DMS79 (cell line): ENCODE data around the gene FBXO39.
"Not testable (repeated sequence)": the region's sequence is repeated elsewhere in the genome, so short reads cannot be mapped to it uniquely, and the experiment has no call there.

Experiments used
- DNase-seq: peaks from one replicate; lab custom pipeline; 2025; lab: John Stamatoyannopoulos, UW

Gene FBXO39

DNA sequence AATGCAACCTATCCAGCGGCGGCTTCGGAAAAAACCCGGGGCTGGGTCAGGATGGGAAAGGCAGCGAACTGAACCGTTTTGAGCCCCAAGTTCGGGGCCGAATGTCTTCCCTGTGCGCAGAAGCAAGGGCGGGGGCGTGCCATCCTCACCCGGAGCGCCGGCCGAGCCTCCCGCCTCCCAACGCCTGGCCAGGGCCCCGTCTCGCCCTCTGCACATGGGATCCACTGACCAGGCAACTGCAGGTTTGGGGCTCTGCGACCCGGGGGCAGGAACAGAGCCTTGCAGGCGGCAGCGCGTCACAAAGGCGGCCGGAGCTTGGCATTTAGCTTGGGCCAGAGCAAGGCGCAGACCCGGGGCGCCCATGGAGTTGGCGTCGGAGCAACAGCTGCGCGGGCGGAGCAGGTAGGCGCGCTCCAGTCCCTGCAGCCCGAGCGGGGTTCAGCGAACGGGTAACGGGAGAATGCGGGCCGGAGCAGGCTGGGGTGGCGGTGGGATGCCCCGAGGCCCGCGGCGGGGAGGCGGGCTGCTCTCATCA, at the start of gene FBXO39:
FBXO39 (plus strand) TSS at position 345 of the 535 bp plus-strand sequence. CDS start 3,654 bp downstream, outside the sequence.
- no peak for DNase-seq

DNA sequence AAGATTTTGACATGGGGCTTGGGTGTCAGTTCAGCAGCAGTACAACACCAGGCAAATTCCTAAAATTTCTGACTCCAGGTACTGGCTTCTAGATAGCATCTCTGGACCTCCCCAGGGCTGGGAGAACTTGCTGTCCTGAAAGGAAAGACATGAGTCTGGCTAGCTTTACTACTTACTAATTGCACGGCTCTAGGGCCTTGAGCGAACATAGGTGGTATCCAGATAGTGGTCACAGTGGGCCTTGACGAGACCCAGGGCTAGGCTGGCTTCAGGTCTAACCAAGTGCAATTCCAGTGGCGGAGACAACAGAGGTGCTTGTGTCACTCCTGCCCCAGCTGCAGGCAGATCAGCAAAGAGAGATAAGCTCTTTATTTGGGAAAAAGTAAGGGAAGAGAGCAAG, 46.5 kb upstream of the FBXO39 start:
- no peak for DNase-seq

DNA sequence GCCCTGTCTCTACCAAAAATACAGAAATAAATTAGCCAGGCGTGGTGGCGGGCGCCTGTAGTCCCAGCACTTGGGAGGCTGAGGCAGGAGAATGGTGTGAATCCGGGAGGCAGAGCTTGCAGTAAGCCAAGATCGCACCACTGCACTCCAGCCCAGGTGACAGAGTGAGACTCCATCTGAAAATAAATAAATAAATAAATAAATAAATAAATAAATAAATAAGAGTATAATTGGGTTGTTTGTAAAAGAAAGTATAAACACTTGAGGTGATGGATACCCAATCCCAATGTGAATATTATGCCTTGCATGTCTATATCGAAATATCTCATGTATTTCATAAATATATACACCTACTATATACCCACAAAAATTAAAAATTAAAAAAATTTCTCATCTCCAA, 29.4 kb upstream of the FBXO39 start:
- DNase-seq: not testable (repeated sequence)

DNA sequence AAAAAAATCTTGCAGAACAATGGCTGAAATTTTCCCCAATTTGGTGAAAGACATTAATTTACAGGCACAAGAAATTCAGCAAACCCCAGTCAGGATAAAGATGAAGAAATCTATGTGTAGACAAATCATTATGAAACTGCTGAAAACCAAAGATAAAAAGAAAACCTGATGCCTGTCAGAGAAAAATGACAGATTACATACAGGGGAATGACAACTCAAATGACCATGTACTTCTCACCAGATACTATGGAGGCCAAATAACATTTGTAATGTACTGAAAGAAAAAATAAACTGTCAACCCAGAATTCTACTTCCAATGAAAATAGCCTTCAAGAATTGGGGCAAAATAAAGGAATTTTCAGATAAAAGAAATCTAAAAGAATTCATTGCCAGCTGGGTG, 27.4 kb upstream of the FBXO39 start:
- DNase-seq: no peak

DNA sequence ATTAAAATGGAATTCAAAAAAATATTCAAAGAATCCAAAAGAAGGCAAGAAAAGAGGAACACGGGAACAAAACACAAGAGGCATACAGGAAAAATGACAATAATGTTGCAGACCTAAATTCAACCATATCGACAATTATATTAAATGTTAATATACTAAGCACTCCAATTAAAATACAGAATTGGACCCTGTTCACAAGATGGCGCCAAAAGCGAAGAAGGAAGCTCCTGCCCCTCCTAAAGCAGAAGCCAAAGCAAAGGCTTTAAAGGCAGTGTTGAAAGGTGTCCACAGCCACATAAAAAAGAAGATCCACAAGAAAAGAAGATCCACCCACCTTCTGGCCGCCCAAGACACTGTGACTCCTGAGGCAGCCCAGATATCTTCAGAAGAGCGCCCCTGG, 26.5 kb upstream of the FBXO39 start:
- no peak for DNase-seq

DNA sequence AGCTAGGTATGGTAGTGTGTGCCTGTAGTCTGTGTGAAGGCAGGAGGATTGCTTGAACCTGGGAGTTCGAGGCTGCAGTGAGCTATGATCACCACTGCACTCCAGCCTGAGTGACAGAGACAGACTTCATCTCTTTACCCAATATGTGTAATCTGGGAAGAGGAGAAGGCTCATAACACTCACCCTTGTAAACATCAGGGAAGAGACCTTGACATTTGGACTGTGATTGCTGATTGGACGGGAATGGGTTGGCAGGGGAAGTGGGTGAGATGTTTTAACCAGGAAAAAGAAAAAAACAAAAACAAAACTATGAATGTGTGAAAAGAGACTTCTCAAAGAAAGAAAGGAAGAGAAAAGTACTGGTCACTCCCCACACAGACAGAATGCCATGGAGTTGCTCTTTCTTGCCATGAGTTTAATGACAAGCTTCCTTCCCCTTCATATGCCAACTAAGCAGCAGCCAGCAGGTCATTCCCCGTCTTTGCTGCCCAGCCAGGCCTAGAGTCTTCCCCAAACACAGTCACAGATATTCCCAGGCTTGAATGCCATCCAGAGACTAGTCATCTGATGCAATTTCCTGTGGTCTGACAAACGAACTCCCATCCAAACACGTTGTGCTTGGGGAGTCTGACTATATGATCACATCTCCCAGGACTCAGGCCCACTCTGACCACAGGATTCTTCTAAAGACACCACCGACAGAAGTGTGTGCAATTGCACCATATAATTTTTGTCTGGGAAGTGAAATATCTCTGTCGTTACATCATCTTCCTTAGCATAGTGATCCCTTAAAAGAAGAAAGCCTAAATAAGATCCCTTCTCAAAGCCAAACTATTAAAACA, 23.7 kb upstream of the FBXO39 start:
- DNase-seq: no peak

DNA sequence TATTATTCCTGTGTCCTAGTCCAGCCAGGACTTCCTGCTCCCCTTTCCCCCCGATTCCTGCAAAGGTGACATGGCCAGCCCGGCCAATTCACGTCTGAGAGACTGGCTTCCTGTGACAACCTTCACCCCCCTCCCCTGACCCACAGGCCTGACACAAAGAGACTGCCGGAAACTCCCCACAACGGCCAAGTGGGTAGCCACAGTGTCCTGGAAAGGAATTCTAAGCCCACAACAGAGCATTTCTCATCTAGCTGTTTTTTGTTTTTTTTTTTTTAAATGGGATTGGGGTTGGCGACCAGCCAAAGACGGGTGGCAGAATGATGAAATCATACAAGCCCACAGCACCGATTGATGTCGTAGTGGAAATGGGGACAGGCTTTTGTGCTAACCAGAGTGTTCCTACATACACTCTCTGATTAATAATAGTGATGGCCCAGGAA, 23.0 kb upstream of the FBXO39 start:
- no peak for DNase-seq

DNA sequence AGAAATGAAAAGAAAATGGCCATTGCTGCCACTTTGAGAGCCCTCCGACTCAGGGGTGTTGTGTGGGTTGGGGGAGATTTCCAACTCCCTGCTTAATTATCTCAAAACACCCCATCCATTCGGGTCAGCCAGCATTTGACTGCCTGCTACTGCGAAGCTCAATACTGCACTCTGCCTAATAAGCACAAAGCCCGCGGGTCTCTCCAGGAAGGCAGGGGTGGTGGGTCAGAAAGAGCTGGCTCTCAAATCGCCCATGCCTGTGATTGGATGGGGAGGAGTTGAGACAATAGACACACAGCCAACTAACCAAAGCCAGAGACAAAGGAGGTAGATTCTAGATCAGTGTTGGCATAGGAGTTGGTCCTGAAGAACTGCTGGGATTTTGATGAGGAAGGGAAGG, 22.5 kb upstream of the FBXO39 start:
- no peak for DNase-seq

DNA sequence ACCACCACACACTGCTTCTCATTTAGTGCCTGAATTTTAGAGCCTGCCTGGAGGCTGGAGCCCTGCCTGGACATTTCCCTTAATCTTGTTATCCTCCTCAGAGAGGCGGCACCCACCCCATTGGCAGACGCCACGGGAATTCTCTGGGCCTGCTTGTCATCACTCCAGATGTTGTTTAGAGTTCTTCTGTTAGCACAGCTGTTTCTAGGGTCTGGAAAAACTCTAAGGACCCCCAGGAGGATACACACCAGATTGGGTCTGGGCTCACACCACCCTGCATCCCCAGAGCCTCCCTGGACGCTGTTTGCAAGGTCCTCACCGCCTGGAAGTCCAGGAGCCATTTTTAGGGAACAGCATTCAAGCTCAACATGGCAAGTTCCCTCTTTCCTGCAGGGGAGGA, 20.7 kb upstream of the FBXO39 start:
- no peak for DNase-seq

DNA sequence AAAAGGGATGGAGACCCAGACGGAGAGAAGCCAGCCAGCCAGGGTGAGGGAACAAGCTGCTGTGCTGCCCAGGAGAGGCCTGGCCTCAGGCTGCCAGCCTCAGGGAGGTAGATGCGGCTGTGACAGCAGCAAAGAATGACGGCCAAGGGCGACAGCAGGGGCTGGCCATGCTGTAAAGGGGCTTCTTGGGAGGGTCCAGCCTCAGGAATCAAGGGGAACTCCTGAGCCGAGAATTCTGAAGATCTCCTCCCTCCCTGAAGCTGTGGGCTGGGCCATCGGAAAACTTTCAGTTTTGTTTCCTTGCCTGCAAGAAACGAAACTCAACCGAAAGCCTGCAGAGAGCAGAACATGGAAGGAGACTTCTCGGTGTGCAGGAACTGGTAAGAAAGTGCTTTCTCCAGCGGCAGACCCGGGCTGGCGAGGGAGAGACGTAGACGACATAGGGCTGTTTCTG, 20.3 kb upstream of the FBXO39 start, which contains the start of gene XAF1:
XAF1 (plus strand) TSS at position 316 of the 454 bp plus-strand sequence; CDS start at position 349, 33 bp downstream.
- DNase-seq: no peak

DNA sequence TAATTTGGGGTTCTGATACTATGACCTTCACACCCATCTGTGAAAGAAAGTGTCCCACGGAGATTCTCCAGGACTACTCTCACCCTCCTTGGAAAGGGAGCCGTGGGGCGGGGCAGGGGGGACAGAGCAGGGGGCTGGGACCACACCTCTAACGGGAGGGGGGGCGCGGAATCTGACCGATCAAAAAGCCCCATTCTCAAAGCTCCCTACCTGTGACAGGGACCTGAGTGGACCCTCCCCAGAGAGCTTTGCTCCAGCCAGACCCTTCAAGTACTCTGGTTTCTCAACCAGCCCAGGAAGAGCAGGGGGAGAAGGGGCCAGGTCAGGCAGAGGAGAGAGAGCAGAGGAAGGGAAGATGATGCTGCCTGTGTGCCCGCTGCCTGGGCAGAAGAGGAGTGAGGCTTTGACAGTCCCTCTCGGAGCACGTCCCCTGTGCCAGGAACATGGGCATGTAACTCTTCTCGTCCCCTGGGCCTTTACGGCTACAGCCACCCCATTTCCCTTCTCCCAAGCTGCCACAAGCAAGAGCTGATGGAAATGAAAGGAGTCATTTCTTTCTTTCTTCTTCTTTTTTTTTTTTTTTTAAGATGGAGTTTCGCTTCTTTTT, 19.5 kb upstream of the FBXO39 start:
- DNase-seq: no peak

DNA sequence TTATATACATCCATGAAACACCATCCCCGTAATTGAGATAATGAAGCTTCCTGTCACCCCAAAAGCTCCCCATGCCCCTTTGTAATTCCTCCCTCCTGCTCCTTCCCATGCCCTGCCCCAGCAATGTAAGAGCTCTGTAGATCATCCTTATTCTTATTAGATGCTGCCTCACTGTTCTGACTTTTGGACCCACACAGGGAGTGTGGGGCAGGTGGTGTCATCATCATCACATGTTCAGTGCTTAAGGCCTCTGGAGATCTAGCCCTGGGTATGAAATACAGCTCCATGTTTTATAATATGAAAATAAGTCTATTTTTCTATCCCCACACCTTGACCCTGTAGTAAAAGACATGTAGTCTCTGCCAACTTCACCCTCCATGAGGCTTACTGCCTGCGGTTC, 18.3 kb upstream of the FBXO39 start:
- no peak for DNase-seq

DNA sequence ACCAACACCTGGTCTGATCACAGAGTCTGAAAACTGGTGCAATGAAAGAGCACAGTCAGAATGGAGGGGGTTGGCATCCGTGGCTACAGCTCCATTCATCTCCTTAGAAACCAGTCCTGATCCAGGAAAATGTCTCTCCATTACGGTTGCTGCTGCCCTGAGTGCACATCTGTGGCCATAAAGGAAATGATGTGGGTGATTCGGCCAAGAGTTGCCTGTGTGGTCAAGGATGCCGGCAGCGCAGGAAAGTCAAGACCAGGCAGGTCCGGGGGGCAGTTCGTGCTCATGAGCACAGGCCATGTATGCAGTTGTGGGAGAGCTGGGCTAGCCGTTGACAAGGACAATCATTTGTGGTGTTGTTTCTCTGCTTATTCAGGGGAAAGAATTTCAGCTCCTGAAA, 14.2 kb upstream of the FBXO39 start:
- DNase-seq: no peak

DNA sequence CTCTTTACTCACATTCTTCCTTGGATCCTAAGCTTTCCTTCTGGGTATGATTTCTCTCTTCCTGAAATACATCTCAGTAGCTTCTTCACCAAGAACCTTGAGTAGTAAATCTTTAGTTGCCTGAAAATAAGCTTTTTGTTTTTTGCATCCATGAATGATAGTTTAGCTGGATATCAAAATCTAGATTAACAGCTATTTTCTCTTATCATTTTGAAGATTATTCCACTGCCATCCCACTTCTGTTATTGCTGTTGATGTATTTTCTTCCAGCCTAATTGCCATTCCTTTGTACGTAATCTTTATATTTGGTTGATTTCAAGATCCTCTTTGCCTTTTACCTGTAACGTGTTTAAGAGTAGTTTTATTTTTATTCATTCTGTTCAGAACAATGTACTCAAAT, 7.6 kb upstream of the FBXO39 start:
- no peak for DNase-seq

DNA sequence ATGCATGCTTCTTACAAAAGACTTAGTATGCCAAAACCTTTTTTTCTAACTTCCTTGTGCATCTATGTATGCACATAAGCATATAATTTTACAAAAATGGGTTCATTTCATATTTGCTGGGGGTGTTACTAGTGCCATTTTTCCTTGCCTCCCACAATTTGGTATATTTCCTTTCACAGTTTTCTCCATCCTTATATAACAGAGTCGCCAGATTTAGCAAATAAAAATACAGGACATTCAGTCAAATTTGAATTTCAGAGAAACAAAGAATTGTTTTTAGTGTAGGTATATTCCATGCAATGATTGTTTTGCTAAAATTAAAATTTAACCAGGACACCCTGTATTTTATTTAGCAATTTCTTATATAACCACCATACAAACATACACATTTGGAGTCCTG, 4.0 kb upstream of the FBXO39 start:
- no peak for DNase-seq

DNA sequence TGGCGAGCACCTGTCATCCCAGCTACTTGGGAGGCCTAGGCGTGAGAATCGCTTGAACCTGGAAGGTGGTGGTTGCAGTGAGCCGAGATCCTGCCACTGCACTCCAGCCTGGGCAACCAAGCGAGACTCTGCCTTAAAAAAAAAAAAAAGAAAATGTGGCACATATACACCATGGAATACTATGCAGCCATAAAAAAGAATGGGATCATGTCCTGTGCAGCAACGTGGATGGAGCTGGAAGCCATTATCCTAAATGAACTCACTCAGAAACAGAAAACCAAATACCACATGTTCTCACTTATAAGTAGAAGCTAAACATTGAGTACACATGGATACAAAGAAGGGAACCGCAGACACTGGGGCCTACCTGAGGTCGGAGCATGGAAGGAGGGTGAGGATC, 1.1 kb upstream of the FBXO39 start:
- not testable (repeated sequence) for DNase-seq

DNA sequence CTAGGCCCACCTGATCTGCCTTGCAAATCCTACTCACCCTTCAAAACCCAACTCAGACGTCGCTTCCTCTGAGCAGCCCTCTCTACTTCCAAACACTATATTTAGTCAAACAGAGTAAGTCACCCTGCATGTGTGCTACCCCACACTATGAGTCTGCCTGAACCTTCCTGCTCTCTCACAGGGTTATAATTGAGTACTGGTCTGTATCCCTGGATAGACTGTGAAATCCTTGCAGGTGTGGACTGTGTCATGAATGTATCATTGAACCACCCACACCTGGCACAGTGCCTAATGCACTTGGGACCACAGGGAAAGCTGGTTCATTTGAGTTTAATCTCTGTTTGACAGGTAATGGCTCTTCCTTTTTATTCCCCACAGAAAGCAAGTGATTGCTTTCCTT, 3.4 kb downstream of the FBXO39 start:
- no peak for DNase-seq

DNA sequence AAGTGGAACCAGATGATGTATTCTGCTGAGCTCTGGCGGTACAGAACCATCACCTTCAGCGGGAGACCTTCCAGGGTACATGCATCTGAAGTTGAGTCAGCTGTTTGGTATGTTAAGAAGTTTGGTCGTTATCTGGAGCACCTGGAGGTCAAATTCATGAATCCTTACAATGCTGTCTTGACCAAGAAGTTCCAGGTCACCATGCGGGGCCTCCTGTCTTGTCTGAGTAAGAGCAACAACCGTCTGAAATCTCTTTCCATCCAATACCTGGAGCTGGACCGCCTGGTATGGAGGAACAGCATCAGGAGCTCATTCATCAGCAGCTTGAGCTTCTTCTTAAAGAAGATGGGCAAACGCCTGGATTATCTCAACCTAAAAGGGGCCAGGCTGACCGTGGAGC, 4.0 kb downstream of the FBXO39 start:
- DNase-seq: no peak

DNA sequence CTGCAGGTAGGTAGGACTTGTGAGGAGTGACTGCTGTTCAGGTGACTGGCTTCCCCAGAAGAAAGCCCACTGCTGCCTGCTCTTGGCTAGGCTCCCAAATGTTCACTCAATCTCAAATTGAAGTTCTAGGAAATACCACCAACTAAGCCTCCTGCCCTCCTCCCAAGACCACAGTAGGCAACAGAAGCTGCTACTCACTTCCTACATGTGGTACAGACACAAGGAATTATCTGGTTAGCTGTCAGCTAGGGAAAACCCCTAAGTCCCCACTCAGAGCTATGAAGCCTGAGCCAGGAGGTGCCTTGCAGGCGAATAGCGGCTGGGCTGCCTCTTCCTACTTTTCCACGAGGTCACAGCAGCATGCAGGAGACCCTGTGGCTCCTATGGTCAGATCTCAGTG, 4.9 kb downstream of the FBXO39 start:
- no peak for DNase-seq

DNA sequence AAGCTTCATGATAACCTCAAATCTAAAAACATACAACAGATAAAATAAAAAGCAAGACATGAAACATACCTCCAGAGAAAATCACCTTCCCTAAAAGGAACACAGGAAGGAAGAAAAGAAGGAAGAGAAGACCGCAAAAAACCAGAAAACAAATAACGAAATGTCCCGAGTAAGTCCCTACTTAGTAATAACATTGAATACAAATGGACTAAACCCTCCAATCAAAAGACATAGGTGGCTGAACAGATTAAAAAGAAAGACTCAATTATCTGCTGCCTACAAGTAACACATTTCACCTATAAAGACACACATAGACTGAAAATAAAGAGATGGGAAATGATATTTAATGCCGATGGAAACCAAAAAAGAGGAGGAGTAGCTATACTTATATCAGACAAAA, 6.2 kb downstream of the FBXO39 start:
- DNase-seq: no peak

DNA sequence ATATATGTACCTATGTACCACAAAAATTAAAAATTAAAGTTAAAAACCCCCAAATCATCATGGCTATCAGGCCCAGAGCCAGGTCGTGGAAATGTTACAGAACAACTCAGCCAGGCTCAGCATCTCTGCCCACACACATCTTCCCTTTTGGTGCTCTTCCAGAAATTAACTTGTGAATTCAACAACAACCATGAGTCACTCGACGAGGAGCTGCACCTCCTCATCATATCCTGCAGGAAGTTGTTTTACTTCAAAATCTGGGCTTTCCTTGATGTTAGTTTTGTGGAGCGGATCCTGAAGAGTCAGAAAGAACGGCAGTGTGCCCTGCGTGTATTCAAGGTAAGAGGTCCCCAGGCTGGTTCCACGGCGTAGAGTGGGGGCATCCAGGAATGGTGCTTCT, 10.6 kb downstream of the FBXO39 start:
- DNase-seq: no peak

DNA sequence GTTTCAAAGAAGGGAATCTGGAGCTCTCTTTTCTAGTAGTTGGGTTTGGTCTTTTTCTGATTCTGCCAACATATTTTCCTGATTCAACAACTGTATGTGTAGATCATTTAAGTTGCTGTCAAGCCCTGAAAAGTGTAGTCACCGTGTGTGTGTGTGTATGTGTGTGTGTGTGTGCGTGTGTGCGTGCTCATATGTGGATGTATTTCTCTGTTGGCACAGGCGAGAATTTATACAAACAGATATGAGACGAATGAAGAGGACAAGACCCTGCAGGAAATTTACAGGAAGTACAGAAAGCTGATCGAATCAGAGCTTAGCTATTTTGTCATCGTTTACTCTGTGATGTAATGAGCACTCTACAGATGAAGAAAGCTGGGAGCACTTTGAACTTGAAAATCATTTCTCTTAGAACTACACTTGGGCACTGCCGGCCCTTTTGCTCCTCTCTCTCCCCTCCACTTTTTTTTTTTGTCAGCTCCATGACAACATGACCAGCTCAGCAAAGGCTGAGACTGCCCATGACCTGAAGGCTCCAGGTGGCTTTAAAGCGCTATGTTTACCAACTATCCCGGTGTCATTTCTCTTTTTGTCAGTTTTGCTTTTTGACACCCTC, 11.2 kb downstream of the FBXO39 start:
- no peak for DNase-seq

DNA sequence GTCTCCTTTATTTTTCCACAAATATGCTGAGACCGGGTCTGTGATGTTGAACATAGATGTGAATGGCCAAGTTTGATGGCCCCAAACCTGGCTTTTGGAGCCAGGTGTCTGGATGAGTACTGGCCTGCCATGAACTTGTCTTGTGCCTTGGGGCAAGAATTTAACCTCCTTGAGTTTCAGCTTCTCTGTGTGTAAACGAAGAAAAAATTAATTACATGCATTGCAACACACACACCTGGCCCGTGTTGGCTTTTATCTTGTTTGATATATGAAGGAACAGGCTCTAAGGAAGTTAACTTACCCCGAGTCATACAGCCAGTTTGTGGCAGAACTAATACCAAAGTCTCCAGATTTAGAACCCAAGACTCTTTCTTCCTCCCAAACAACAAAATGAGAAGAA, 13.1 kb downstream of the FBXO39 start:
- no peak for DNase-seq
